ENCODE results near the gene SERPINA5.

The SERPINA5 gene, protein sequence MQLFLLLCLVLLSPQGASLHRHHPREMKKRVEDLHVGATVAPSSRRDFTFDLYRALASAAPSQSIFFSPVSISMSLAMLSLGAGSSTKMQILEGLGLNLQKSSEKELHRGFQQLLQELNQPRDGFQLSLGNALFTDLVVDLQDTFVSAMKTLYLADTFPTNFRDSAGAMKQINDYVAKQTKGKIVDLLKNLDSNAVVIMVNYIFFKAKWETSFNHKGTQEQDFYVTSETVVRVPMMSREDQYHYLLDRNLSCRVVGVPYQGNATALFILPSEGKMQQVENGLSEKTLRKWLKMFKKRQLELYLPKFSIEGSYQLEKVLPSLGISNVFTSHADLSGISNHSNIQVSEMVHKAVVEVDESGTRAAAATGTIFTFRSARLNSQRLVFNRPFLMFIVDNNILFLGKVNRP

DNA sequence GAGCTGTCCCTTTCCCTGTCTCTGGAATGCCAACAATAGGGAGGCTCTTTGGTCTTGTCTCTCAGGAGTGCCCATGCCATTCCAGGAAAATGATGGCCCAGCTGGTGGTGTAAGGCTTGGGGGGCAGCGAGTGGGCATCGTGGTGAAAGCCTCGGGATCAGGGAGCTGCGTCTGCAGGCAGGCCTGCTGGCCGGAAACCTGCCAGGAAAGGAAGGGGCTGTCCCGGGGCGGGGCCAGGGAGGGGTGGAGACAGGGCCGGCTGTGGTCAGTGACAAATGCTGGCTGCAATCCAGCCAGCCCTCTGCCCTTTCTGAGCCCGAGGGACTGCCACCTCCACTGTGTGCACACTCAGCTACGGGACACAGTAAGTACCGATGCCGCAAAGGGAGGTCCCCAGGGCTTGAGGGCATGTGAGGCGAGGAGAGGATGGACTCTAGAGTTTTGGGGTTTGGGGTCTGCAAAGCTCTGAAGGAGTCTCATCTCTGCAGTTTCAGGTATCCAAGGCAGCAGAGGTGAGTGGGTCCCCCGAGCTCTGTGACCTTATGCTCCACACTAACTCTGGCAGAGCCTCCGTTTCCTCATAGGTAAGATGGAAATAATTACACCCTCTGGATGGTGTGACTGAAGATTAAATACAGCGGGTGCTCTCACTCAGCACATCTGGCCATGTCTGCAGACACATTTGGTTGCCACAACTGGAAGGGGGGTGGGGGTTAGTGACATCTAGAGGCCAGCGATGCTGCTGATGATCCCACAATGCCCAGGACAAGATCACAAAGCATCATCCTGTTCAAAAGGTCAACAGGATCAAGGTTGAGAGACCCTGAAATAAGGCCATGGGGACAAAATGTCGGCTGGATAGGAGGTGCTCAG, at the start of gene SERPINA5:
TSS of gene SERPINA5 (plus strand) at position 300 of the 873 bp plus-strand sequence. CDS start 5,937 bp downstream, outside the sequence.
- no peak for DNase-seq (ENCODE audit: low read depth in 2 of 2)

DNA sequence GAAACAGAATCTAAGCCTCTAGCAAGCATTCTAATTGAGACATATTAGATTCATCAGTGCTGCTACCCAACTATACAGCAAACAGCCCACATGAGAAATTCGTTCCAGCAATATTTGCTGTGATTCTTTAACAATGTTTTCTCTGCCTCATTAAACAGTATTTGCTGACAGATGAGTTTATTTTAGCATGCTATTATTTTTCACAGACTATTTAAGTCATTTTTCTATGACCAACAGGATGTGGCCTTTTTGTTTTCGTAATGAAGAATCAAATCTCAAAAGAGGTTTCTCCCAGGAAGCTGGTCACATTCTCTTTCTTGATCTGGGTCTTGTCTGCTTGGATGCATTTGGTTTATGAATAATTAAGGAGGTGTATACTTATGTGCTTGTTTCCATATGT, 48.8 kb upstream of the SERPINA5 start:
- no peak for DNase-seq (ENCODE audit: low read depth in 2 of 2)

DNA sequence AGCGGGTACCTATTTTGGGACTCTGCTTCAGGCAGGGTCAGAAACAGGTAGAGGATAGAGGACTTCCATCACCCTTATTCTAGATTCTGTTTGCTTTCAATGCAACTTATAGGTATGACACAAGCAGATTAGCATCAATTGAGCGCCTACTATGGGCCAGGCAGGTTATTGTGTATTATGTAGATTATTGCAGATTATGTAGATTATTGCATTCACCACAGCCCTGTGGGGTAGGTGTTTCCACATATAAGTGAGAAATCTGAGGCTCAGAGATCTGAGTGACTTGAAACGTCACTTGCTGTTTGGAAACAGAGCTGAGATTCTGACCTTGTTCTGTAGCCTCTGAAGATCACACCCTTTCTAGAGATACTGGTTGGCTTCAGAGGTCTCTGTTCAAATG, 45.7 kb upstream of the SERPINA5 start:
- DNase-seq (ENCODE audit: low read depth in 2 of 2): no peak

DNA sequence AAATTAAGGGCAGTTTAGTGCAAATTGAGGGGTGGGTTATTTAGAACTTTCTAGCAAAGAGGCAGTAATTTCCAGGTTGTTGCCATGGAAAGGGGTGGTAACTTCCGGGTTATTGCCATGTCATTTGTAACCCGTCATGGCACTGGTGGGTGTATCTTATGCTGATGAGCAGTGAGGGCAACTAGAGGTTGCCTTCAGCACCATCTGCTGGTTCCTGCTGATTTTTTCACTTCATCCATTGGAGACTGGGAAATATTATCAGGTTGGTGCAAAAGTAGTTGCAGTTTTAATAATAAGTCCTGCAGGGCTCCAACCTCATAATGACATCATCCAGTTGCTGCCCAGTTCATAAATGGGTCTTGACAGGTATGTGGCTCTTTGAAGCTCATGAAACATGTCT, 44.4 kb upstream of the SERPINA5 start:
- DNase-seq (ENCODE audit: low read depth in 2 of 2): no peak

DNA sequence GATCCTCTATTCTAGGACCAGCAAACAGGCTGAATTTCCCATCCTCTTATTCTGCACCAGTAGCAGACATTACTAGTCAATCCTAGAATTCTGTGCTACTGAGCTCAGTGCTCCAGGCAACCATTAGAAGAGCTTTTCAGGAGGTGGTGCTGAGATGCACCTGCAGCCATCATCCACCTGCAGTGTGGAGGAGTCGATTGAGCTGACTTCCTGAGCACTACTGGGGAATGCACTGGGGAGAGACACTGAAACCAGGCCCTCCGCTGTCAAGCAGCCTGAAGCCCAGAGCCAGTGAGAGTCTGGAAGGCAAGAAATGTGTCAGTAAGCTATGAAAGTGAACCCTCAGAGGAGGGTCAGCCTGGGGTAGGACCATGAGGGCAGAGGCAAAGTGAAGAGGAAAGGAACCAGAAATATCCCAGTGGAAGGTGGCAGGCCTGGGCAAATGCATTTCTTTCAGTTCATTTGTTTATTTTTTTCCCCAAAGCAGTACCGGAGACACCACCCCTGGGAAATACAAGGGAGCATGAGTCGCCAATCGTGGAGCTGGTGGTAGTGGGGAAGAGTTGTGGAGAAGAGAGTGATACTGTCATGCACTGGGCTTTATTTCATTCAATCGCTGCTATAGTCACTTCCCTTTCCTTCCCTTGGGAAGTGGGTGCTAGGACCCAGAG, 43.0 kb upstream of the SERPINA5 start:
- no peak for DNase-seq (ENCODE audit: low read depth in 2 of 2)

DNA sequence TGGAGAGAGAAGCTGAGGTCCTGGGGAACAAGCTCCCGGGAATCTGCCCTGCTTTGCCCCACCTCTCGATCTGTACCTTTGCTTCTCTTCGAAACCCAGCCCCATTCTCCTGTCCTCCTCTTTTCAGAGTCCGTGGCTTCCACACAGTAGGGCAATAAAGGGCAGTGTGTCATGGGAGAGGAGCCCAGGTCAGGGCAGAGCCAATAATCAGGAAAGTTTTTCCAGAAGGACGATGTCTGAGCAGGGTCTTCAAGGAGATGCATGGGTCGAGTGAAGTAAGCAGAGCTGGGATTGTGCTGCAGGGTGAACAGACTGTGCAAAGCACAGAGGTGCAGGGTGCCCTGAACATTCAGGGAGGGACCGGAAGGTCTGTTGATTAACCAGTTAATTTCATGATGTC, 42.0 kb upstream of the SERPINA5 start:
- DNase-seq (ENCODE audit: low read depth in 2 of 2): no peak

DNA sequence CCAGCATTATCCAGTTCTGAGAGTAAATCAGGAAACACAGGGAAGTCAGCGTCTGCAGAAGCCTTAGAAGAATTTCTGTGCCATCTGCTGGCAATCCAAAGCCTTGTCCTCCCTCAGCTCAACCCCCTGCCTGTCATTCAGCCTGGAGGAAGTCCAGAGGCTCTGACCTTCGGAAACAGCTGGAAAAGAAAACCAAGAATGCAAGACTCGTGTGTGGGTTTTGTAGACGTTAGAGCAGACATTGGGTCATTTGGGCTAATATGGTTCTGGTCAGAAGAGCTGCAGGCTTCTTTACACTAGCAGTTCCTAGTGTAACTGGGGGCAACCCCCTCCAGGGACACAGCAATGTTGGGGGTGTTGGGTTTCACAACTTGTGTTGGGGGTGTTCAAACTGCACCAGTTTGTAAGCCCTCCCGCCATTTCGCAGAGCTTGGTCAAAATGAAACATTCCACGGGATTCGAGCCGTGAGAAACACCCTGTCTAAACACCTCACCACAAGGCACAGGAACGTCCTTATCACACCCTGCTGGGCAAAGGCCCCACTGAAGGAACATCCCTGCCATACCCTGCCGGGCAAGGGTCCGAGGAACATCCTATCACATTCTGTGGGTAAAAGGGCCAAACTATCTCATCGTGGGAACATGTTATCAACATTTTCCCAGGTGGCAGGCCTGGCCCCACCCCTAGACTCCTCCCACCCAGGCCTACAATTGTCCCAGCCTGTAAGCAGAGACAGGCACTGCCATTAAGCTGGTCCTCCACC, 41.0 kb upstream of the SERPINA5 start:
- no peak for DNase-seq (ENCODE audit: low read depth in 2 of 2)

DNA sequence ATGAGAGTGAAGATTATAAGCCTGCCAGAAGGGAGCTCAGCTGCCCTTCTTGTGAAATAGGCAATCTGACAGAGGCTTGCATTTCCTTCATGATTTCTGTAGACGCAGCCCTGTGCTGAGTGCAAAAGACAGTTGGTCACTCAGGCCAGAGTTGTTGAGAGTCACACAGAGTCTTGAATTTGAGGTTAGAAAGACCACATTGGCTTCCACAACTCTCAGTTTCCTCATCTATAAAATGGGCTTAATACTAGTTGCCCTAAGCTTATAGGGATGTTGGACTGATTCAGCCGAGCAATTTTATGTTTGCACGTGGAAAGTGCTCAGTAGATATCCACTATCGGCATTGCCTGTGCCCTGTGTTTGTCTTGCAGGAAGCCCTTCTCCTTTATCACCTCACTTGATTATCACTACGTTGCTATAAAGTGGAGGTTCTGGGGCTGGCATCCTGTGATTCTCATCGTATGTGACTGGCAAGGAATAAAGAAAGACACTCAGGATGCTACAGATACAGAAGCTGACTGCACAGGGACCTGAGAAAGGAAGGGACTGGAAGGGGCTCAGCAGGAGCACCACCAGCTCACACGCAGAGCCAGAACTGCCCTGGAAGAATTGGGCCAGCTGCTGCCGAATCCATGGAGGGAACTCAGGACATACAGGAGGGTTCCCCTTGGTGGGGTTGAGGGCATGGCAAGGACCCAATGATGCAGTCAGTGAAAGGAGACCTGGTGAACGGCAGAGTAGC, 39.8 kb upstream of the SERPINA5 start:
- DNase-seq (ENCODE audit: low read depth in 2 of 2): no peak

DNA sequence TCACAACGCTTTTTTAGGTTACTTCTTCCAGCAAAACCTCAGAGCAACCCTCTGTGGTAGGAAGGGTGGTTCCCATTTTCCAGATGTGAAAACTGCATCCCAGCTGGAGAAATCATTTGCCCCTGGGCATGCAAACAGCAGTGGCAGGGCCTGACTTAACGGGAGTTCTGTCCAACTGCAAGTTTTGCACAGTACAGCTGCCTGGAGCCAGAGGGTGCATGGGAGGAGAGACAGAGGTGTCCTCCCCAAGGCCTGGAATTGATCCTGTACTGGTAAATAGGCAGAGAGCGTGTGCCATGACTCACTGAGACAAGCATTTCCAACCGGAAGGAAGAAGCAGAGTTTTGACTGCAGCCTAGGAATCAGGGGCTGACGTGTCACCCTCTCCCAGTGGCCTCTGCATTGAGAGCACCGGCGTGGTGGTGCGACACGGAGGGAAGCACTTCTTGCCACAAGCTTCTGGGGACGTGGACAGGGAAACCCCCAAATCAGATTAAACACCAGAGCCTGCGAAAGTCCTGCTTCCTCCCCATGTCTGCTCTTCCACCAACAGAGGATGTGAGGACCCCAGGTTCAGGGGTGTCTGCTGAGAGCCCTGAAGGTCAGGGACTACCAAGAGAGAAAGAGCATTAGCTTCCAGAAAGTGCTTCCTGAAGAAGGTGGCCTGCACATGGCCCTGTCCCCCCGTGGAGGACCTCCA, 39.0 kb upstream of the SERPINA5 start:
- no peak for DNase-seq (ENCODE audit: low read depth in 2 of 2)

DNA sequence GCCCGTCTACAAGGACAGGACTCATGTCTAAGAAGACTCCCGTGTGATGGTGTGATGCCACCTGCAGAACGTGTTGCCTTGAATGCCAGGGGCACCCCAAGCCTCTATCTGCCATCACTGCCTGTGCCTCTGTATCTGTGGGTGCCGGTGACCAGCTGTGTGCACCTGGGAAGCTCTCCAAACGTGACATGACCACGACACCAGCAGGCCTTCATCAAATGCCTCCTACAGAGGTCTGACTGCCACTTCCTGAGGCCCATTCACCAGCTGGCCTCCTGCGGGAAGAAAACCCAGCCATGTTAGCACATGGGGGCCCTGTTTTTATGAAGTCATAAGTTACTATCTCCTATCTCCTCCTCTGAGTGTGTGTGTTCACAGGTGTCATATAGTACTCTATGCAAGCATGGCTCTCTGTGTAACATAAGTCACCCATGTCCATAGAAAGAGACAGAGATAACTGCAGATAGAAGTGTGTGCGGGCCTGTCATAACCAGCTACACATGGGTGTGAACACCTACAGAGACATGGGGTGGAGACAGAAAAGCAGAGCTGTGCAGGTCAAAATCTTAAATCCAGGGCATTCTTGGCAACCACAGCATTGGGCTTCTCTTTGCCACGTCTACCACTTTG, 38.3 kb upstream of the SERPINA5 start:
- DNase-seq (ENCODE audit: low read depth in 2 of 2): no peak

DNA sequence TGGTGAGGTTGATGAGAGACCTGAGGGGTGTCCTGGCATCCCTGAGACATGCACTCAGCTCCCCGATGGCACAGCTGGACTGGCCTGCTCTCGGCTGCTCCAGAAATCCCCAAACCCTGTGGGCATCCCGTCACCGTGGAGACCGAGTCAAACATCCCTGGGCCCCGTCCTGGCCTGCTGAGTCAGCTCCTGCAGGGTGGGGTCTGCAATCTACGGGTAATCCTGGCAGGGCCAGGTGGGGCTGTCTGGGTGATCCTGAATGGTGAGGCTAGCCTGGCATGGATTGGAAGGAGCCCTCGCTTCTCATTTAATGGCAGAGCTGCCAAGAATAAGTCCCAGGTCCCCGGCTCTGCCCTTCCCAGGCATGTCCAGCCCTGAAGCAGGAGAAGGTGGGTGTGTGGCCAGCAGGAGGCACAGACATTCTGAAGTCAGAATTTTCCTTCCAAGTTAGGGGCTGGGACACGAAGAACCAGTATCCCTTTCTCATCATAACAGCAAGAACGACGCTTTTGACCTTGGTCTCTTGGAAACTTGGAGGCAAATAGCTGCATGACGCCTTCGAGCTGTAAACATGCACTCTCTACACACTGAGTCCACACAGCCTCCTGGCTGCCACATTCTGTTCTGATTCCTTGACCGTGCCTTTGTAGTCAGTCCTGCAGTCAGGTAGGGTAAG, 37.6 kb upstream of the SERPINA5 start:
- DNase-seq (ENCODE audit: low read depth in 2 of 2): no peak

DNA sequence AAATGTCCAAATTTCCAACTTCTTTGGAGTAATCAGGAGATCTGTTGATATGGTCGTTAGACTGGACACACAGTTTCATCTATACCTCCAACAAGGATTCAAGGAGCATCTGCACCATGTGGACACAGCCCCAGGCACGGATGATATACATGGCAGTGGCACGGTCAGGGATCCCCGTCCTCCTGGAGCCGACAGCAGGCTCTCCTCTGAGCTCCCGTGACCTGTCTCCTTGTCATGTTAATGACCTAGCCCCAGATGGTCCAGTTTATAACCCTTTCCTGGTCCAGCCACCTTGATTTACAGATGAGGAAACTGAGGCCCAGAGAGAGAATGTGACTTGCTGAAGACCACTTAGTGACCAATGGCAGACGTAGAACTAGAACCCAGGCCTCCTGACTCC, 36.5 kb upstream of the SERPINA5 start:
- no peak for DNase-seq (ENCODE audit: low read depth in 2 of 2)

DNA sequence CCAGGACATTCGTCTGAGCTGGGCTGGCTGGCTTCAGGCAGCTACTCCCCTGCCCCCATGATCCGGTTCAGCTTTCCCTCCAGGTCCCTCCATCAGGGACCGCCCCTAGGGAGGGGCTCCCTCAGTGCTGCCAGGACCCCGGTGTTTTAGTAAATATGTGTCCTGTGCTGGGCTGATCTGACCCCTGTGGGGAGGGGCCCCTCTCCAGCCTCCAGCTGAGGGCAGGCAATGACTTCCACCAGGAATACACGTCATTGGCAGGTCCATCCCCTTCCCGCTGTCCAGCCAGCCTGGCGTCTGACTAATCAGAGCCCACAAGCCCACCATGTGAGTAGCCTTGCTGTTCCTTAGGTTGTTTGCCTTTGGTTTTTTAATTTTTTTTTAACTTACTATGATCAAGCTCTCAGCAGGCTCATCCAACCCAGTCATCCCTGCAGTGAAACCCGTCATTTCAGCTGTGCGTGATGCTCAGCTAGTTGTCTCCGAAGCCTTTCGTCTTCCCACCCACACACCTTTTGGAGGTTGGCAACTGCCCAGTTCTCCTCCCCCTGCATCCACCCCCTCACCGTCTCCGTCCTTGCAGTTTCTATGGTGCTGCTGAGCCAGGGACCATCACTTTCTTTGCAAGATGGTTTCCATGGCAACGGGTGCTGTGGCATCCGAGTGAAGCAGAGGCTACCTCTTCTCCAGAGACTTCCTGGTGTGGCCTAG, 35.9 kb upstream of the SERPINA5 start:
- DNase-seq (ENCODE audit: low read depth in 2 of 2): no peak

DNA sequence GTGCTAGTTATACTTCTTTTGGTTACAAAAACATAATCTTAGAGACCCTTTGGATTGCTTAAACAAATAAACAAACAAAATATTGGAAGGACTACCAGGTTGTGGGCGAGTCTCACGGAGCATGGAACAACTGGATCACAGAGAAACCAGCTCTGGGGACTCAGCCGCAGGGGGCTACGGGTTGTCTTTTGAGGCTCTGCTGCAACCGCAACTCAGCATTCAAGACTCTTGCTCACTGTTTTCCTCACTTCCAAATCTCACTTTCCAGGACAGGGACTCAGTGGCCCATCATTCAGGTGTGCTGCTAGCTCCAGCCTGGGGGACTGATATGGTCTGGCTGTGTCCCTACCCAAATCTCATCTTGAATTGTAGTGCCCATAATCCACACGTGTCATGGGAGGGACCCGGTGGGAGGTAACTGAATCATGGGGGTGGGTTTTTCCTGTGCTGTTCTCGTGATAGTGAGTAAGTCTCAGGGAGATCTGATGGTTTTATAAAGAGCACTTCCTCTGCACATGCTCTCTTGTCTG, 34.0 kb upstream of the SERPINA5 start:
- no peak for DNase-seq (ENCODE audit: low read depth in 2 of 2)

DNA sequence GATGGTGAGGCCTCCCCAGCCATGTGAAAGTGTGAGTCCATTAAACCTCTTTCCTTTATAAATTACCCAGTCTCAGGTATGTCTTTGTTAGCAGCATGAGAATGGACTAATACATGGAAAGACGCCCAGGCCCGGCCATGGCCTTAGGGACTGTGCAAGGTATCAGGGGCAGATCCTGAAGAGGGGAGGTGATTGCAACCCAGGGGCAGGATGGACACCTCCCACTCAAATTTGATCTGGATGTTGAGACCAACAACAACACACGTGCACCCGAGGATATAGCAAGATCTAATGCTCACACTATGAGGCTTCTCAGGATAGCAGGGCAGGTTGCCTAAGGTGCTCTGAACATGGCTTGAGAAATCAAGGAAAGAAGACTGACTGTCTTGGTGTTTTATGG, 33.5 kb upstream of the SERPINA5 start:
- no peak for DNase-seq (ENCODE audit: low read depth in 2 of 2)

DNA sequence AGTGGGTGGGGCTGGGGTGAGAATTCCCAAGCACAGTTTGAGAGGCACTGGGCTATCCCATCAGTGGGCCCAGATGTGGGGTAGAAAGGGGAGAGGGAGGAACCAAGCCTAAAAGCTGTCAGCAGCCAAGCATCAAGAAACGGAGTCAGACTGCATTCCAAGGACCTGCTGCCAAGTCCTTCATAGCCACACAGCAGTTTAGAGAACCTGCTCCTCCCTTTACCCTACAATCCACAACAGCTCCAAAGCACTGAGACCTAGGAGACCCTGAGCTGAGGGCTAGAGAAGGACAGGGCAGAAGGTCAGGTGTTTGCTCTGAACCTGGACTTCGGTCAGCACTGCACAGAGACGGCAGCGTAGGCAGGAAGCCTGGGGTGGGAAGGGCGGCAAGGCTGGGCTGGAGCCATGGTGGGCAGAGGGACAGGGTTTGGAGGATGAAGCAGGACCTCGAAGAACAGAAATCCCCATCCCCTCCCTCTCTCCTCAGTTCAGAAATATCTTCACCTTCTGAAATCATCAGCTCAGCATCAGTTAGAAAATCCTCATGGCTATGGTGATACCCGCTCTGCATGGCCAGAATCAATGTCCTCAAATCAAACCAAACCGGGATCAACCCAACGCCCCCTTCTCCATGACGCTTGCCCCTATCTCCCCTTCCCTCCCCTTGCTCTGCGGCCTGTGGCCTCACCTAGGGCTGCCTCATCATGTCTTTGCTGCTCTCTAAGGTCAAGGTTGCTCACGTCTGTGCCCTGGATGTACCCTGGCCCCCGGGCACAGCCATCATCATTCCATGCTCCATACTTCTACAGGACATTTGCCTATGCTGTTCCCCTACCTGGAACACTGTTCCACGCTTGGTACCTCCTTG, 32.9 kb upstream of the SERPINA5 start:
- DNase-seq (ENCODE audit: low read depth in 2 of 2): no peak

Measured in stimulated activated CD4-positive, alpha-beta T cell treated with anti-CD3 and anti-CD28 coated beads, Interleukin-4, amount 100 ng/mL, for 48 hours (primary cell).